ENCODE data around the gene ST7. TPM values are rescaled to one million over a fixed set of nuclear protein-coding genes. Genes with fewer than 3 reads are reported as not detected.

Gene ST7
- total RNA-seq, 1 donor from 2014 or later: 31.4 TPM

DNA sequence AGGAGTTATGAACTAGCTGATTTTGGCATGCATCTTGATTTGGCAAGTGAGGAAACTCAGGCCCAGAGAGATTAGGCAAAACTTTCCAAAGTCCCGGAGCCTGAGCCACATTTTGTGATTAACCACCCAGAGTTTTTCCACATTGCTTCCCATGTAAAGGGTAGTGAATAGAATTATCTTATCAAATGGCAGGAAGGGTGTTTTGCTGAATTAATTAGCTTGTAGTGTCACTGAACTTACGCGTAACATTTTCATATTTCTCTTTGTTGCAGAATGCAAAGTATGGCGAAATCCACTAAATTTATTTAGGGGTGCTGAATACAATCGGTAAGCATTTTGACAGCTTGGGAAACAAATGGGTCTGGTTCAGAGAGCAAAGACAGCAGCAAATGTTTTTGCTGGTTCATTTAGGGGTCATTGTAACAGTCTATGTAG, 176.2 kb downstream of the ST7 start:
- intact Hi-C loops (cut with micrococcal nuclease): no loop called here
- DNase-seq (no peak), ATAC-seq (peak; percentile 52)

DNA sequence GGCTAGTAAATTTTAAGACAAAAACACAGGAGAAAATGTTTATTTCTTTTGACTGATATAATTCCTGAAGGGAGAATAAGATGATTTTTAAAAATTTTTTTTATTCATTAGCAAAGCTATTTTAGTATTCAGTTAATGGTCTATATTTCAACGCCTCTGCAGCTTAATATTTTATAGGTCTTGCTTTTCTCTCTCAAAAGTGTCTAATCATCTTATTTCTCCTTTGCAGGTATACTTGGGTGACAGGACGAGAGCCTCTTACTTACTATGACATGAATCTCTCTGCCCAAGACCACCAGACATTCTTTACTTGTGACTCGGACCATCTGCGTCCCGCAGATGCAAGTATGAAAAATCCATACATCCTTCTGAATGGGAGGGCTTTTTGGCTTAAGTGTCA, 177.0 kb downstream of the ST7 start:
- intact Hi-C loops (cut with micrococcal nuclease): no loop called here
- no peak for ATAC-seq
- DNase-seq: no peak

DNA sequence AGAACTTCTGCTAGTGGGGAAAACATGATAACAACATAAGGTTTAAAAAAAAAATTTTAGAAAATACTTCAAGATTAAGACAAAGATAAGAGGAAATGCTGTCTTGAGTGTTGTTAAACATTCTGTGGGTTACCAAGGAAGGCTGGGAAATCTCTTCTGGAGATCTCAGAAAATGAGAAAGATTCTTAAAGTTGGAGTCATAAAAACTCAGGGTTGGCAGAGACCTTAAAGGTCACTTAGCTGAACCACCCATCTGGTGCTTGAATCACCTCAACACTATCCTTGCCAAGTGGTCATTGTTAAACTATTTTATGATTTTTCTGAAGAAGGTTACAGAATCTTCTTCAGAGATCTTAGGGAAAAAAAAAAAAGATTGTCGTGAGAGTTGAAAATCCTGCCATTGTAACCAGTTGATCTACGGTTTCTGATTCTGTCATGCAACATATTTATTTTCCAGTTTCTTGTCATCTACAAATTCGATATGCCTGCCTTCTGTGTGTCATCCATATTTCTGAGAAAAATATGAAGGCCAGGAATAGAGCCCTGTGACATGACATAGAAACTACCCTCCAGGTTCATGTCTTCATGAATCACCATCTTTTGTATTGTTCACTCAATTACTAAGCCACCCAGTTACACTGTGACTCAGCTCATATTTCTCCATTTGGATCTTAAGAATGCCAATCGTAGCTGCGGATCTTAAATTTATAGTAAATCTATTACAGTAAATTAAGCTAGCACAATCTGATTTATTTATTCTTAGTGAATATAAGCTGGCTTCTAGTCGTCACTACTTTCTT, 179.2 kb downstream of the ST7 start:
- ATAC-seq (no peak), DNase-seq (no peak)
- intact Hi-C loops (cut with micrococcal nuclease): no loop called here

DNA sequence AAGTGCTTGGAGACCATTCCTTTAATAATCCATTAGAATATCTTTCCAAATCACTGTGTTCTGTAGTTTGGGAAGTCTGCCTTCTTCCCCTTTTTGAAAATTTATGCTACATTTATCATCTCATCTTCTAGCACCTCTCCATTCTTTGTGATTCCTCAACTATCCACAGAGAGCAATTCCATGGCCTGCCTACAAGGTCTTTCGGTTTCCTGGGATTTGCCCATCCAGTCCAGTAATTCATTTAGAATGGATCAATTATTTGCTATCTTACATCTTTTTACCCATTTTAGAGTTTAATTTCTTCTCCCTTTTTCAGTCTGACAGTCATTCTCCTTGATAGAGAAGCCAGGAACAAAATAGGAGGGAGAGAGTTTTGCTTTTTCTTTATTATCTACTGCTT, 179.8 kb downstream of the ST7 start:
- ATAC-seq (no peak), DNase-seq (no peak)
- intact Hi-C loops (cut with micrococcal nuclease): no loop called here

DNA sequence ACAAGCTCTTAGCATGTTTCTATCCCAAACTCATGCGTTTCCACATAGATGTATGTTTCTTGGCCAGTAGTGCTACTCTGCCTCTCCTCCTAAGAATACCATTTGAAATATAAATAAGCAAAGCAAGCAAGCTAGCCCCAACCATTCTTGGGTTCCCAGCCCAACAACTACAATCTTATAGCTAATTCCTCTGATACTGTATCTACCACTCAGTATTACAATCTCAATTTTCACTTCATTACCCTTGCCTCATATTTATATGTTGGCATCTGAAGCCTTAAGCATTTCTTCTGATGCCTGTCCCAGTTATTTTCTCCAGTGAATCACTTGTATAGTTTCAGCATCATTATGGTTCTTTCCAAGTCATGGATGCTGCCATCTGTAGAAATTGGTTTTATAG, 181.1 kb downstream of the ST7 start:
- ATAC-seq: no peak
- intact Hi-C loops (cut with micrococcal nuclease): no loop called here
- DNase-seq: no peak

DNA sequence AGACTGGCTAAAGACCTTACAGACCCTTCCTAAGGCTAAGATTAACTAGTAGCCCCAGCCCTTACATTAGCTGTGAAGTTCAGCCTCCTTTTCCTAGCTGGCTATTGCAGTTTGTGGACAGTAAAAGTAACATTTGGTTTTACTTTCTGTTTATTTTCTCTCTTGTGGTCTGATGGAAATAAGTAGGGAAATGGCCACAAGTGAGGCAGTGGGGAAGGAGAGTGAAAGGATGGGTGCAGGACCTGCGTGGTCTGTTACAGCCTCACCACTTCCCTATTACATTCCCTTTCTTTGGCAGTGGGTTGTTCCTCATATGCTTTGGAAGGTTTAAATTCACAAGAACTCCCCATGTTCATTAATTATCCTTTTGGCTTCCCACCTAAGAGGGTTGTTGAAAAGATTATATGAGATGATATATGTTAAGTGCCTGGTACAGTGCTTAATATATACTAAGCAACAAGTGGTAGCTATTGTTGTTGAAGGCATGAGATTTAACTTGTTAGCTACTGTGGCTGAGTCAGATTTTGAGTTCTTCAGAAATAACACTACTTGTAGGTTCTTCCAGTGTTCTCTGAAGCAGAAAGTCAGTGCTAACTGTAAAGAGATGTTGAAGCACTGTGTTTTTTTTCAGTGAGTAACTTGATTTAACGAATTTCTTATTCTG, 181.7 kb downstream of the ST7 start:
- intact Hi-C loops (cut with micrococcal nuclease): no loop called here
- peak; percentile 37 for ATAC-seq
- DNase-seq: no peak

DNA sequence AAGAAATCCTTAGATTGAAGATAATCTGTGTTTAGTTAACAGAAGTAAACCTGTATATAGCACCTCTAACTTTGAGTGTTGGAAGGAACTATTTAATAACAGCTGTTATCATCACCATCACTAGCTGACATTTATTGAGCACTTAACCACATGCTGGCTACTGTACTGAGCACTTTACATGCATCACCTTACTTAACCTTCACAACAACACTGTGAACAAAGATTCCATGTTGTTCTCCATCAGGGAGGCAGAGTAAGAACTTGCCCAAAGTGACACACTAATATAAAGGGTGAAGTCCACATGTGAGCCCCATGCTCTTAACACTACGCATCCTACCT, 182.2 kb downstream of the ST7 start:
- DNase-seq (no peak), ATAC-seq (no peak)
- intact Hi-C loops (cut with micrococcal nuclease): no loop called here

DNA sequence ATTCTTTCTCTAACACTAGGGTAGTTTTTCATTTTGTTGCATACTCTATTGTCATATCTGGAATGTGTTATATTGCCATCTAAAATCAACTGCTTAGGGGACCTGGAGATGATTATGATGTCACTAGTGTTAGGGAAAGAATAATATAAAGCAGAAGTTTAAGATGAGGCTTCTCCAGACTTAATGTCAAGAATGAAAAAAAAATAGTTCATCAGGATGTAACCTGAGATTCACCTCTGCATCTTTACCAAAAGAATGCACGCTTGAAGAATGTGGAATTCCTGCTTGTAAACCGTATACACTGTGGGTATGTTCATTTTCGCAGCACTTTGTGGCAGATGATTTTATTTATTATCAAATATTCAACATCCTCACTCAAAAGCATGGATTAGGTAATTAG, 184.6 kb downstream of the ST7 start:
- intact Hi-C loops (cut with micrococcal nuclease): no loop called here
- no peak for DNase-seq
- ATAC-seq: no peak

DNA sequence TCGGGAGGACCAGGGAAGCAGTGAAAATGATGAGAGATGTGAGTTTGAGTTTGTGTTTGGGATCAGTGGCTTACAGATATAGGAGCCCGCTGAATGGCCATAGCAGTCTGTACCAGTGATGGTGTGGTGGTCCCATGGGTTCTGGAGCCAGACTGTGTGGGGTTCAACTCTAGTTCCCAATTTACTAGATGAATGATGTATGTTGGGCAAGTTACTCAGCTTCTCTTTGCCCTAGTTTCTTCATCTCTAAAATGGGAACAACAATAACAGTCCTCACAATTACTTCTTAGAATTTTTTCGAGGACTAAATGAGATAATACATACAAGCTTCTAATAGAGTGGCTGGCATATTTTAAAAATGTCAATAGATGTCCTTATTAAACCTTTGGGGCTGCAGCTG, 185.2 kb downstream of the ST7 start:
- ATAC-seq: no peak
- DNase-seq: no peak
- intact Hi-C loops (cut with micrococcal nuclease): no loop called here

DNA sequence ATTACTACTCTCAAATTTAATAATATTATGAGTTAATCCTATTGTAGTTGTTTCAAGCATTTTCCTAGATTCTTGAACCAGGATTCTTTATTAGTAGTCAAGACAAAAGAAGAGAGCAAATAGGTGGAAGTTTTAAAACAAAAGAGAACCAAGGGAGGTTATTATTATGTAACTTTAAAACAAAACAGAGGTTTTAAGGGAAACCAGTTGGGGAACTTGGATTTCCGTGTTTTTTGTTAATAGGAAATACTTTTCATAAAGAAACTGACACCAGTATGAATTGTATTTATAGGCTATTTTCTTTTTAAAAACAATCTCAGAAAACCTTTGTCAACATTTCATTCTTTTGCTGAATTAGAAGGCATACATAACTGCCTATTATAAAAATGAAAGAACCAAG, 185.7 kb downstream of the ST7 start:
- intact Hi-C loops (cut with micrococcal nuclease): no loop called here
- DNase-seq (no peak), ATAC-seq (no peak)

DNA sequence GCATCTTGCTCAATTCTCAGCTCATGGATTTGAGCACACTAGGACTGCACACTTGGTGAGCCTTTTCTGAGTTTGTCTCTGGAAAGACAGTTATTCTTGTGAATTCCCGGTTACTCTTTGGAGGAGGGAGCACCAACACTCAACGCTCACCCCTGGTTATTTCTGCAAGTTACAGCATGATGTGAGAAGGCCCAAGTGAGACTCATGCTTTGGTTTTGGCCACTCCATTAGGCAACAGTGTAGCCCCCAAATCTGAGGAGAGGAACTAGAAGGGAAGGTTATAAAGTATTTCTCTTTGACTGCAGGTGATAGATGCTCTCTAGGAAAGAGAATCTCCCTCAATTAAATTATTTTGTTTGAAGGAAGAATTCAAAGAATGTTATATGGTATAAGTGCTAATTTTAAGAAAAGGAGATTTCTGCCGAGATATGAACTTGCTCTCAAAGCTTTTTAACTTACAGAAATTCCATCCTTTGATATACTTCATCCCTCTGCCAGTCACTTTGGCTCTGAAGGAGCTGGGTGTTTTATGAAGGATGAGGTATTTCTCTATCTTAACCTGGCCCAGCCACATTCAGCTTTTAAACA, 186.2 kb downstream of the ST7 start:
- ATAC-seq: no peak
- intact Hi-C loops (cut with micrococcal nuclease): no loop called here

DNA sequence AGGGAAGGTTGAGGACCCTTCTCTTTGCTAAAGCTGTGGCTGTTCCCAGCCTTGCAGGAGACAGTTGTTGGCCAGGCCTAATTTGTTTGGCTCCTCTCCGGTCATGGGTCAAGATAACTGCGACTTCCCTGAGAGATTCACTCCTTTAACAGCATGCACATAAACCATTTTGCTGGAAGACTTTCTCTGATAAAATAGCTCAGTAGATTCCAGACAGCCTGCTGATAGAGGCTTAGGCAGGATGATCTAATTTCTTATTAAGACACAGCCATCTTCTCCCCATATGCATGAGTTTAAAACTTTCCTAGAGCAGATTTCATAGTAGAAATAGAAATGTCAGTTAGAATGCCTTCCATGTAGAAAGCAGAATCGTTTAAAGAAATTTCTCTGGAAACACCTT, 187.6 kb downstream of the ST7 start:
- ATAC-seq (no peak), DNase-seq (no peak)
- intact Hi-C loops (cut with micrococcal nuclease): no loop called here

More for the DNA sequence above, 186.2 kb downstream of the ST7 start:
- DNase-seq: no peak

DNA sequence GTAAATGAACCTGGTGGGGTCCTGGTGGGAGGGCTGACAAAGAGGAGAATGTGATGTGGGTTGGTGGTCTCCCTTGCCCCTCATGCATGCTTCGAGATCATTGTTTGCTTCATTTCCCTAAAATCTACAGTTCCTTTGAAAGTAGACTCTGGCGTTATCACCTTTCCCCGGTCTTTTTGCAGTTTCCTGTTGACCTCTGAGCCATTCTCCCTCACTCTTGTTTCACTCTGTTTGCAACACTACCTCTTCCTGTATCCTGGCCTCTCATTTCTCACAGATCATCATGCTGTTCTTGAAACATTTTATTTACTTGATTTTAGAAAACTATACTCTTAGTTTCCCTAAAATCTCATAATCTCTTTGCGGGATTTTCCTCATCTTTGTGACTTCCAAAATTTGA, 189.8 kb downstream of the ST7 start:
- DNase-seq: no peak

DNA sequence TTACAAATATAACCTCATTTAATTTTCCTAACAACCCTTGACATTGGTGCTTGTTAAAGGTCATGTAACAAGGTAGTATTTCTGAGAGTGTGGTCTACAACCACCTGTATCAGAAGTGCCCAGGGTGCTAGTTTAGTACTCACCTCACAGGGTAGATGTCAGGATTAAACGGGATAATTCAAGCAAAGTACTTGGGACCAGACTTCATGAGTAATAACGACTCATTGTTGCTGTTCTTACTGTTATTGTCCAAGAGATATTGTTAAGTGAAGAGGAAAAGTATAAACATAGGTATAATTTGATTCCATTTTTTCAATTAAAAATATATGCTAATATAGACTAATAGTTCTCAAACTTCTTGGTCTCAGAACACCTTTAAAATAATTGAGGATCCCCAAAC, 190.3 kb downstream of the ST7 start:
- ATAC-seq (no peak), DNase-seq (no peak)
- intact Hi-C loops (cut with micrococcal nuclease): no loop called here

More for the DNA sequence above, 189.8 kb downstream of the ST7 start:
- no peak for ATAC-seq
- intact Hi-C loops (cut with micrococcal nuclease): no loop called here

DNA sequence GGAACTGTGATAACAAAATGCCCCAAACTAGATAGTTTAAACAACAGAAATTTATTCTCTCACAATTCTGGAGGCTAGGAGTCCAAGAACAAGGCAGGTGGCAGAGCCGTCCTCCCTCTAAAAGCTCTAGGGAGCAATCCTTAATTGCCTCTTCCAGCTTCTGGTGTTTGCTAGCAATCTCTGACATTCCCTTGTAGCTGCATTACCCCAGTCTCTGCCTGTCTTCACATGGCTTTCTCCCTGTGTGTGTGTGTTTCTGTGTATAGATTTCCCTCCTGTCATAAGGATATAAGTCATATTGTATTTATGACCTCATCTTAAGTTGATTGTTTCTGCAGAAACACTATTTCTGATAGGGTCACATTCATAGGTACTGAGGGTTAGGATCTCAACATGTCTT, 192.0 kb downstream of the ST7 start:
- DNase-seq (no peak), ATAC-seq (no peak)
- intact Hi-C loops (cut with micrococcal nuclease): no loop called here

DNA sequence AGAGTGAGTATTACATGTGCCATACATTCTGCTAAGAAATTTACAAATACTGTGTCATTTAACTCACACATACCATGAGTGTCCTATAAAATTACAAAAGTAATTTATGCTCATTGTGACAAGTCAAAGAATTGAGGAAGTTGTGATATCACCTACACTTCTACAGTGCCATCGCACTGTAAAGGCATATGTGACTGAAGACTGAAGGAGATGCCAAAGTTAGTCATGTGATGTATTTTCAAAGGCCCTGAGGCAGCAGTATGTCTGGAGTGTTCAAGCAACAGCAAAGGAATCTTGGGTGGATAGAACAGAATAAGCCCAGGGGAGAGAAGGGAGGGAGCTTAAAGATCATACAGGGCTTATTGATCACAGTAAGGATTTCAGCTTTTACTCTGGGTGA, 192.8 kb downstream of the ST7 start:
- no peak for DNase-seq
- intact Hi-C loops (cut with micrococcal nuclease): no loop called here
- ATAC-seq: peak; percentile 44

DNA sequence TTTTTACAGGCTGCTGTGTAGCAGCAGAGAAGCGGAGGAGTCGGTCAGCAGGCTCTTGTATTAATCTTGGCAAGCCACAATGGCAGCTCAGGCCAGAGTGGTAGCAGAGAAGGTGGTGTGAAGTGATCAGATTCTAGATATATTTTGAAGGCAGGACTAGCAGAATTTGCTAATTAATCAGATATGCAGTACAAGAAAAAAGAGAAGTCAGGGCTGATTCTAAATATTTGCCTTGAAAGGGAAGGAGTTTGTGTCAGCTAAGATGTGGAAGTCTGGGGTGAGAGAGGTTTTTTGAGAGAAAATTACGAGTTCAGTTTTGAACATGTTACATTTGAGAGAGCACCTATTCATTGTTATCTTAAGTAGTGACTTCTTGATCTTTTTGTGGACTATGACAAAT, 193.2 kb downstream of the ST7 start:
- intact Hi-C loops (cut with micrococcal nuclease): no loop called here
- no peak for DNase-seq
- peak; percentile 40 for ATAC-seq

DNA sequence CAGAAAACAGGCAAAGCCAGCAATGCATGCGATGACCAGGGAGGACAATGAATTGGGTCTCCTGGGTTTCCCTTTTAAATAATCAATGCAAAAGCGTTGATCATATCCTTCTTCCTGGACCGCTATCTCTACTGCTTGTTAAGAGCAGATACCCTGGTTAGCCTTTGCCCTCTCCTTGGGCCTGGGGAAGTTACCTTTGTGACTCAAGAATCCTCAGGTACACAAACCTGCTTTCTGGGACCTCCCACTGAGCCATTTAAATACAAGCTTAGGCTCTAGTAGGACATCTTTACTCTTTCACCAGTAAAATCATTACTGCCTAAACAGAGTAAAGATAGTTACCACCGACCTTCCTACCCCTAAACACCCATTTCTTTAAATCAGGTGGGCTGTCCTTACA, 195.7 kb downstream of the ST7 start:
- intact Hi-C loops (cut with micrococcal nuclease): no loop called here
- ATAC-seq (no peak), DNase-seq (no peak)

DNA sequence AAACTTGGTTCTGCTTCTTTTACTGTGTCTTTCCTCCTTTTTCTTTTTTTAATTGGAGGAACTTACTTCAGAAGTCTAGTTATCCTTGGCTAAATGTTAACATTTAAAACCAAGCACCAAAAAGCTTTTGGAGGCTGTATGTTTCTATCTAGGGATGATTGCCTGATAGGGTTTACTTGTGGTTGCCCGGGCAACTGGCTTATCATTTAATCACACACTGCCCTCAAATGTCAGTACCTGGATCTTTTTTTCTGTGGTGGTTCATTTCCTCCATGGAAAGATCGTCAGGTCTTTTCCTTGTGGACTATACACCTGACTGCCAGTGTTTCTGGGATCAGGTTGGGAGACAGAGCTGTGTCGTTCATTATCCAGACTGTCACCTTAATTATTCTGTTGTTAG, 196.4 kb downstream of the ST7 start:
- intact Hi-C loops (cut with micrococcal nuclease): no loop called here
- no peak for DNase-seq
- no peak for ATAC-seq

DNA sequence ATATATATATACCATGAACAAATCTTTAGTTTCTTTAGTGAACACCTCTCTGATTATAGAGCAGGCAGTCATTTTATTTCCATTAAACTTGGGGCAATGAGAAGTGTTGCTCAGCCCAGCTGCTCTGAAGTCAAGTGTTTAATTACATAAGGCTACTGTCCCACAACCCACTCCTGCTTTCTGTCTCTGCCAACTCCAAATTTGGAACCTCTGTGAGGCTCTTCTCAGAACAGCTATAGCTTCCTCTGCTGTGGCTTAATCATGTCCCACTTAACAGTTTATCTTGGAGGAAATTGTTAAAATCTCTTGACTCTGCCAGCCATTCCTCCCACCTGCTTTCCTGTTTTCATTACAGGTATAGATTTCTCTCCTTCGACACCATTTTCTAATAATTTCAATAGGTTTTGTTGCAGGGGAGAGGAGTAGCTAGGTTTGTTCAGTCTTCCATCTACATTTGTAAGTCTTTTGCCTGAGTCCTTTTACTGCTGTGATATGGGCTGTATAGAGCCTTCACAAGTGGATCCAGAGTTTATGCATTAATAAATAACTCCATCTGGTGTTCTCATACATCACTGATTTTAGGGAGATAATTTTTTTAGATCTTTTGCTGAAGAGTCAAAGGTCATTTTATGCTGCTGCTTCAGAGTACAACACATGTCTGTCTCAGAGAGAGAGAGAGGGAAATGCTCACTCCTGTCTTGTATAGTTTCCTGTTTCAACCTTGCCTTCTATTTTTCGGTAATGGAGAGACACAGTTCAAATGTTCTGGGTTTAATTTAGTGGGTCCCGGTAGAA, 199.1 kb downstream of the ST7 start:
- DNase-seq: no peak
- ATAC-seq: peak; percentile 85
- intact Hi-C loops (cut with micrococcal nuclease): no loop called here
